Upper lobe of right lung (tissue), 1 donor: ENCODE data around the gene THAP12. TPM values are rescaled to one million over a fixed set of nuclear protein-coding genes. Genes with fewer than 3 reads are reported as not detected.

Experiments
- ATAC-seq: fragments of 200-7000 bp; cut with Tn5 transposase; one replicate; pipeline ENCODE4 v1.9.1; 2020; ENCODE audit warnings: mild to moderate bottlenecking, moderate library complexity
- DNase-seq: peaks from one replicate; pipeline ENCODE4 v3.0.0-alpha.2; 2020
- H3K27ac ChIP-seq: fragments of 200-600 bp; one replicate; pipeline ENCODE4 v1.8.0; 2022
- H3K27me3 ChIP-seq: fragments of 200-600 bp; one replicate; pipeline ENCODE4 v1.8.0; 2022; ENCODE audit warnings: mild to moderate bottlenecking
- H3K36me3 ChIP-seq: fragments of 200-600 bp; one replicate; pipeline ENCODE4 v1.8.0; 2022
- H3K4me1 ChIP-seq: fragments of 200-600 bp; one replicate; pipeline ENCODE4 v1.8.0; 2022
- H3K4me3 ChIP-seq: fragments of 200-600 bp; one replicate; pipeline ENCODE4 v1.8.0; 2022; ENCODE audit warnings: mild to moderate bottlenecking
- H3K9me3 ChIP-seq: fragments of 200-600 bp; one replicate; pipeline ENCODE4 v1.8.0; 2022
- intact Hi-C: fragments of 100-400 bp; cut with DNase I; formaldehyde crosslinking; loops from one replicate; pipeline ENCODE4 v1.11.0; 2022
- total RNA-seq: library from RNA; stranded (reverse); fragmentation: NEBNext Ultra II Directional; extraction: Animal tissue kit (Norgen Biotek cat#: 25700); gene quantifications from one replicate; pipeline ENCODE4 v1.2.1, GENCODE V29; 2021
- TF ChIP-seq, protein P1 (sequence below): fragments of 200-600 bp; IDR thresholded peaks from one replicate; pipeline ENCODE4 v1.8.0; 2022; ENCODE audit warnings: antibody characterized with exemption
- donor health status: DM: no; HTN: yes; CAD: no; lungs with severe emphysema.

The THAP12 gene
- total RNA-seq, 1 donor from 2014 or later: 36.8 TPM

GRCh38 chr11:76317296-76317695 is 63.6 kb downstream of the THAP12 start:
- no peak for DNase-seq
- intact Hi-C loops: loop anchor here (5.0 kb wide), 1 partner anchor 110 kb away; the partner anchor contains the start of gene WNT11
- H3K27me3 ChIP-seq: peaks cover 5% of the 10 kb centered on the region
- ATAC-seq: no peak
- H3K4me1 ChIP-seq: no peaks in the 10 kb centered on the region
- no peaks in the 10 kb centered on the region for H3K36me3 ChIP-seq
- no peak overlapping the region for H3K27ac ChIP-seq
- TF ChIP-seq, protein P1, sequence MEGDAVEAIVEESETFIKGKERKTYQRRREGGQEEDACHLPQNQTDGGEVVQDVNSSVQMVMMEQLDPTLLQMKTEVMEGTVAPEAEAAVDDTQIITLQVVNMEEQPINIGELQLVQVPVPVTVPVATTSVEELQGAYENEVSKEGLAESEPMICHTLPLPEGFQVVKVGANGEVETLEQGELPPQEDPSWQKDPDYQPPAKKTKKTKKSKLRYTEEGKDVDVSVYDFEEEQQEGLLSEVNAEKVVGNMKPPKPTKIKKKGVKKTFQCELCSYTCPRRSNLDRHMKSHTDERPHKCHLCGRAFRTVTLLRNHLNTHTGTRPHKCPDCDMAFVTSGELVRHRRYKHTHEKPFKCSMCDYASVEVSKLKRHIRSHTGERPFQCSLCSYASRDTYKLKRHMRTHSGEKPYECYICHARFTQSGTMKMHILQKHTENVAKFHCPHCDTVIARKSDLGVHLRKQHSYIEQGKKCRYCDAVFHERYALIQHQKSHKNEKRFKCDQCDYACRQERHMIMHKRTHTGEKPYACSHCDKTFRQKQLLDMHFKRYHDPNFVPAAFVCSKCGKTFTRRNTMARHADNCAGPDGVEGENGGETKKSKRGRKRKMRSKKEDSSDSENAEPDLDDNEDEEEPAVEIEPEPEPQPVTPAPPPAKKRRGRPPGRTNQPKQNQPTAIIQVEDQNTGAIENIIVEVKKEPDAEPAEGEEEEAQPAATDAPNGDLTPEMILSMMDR: no peak
- no peaks in the 10 kb centered on the region for H3K9me3 ChIP-seq
- no peak overlapping the region for H3K4me3 ChIP-seq

DNA sequence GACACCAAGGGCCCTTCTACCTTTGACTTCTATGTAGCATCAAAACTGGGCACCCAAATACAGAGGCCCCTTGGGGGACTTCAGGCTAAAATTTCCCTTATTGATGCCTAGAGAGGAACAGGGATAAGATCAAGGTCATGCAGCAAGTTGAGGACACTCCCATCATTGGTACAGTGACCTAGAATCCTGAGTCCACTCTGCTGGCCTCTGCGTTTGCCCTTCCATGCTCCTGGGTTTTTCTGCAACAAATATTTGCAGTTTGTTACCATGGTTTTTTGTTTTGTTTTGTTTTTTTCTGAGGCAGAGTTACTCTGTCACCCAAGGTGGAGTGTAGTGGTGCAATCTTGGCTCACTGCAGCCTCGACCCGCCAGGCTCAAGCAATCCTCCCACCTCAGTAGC is 64.2 kb downstream of the THAP12 start:
- no peak for ATAC-seq
- intact Hi-C loops: loop anchor here (5.0 kb wide), 1 partner anchor 109 kb away; the partner anchor contains the start of gene WNT11

DNA sequence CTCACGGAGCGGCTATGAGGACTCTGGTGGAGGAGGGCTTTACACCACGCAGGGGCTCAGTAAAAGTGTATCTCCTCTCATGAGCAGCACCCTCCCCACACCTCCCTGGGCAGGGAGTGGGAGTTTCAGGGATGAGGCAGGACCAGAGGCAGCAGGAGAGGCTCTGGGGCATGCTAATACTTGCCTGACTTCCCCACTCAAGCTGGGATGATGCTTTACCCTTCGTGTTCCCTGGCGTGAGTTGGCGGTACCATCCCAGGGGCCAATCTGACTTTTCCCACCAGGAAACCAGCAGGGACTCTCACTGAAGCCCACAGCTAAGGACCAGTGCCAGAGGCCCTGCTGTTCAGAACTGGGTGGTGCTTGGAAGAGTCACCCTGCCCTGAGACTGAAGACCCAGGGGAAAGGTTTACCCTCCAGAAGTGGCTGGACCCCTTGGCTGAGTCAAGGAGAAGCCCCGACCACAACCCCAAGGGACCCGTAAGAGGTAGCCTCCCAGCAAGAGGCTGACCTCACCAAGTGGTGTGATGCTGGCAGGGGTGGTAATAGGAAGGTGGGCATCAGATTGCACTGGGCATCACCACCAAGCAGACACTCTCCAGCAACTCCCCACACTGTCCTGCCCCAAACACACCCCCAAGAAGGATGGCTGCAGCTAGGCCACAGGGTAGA is 65.6 kb downstream of the THAP12 start:
- peaks cover 4% of the 10 kb centered on the region for H3K4me1 ChIP-seq
- TF ChIP-seq, protein P1: no peak
- intact Hi-C loops: loop anchor here (5.0 kb wide), 1 partner anchor 108 kb away; the partner anchor contains the start of gene WNT11
- no peaks in the 10 kb centered on the region for H3K27me3 ChIP-seq
- no peaks in the 10 kb centered on the region for H3K36me3 ChIP-seq
- H3K27ac ChIP-seq: no peak overlapping the region
- DNase-seq: no peak
- no peak for ATAC-seq
- no peaks in the 10 kb centered on the region for H3K9me3 ChIP-seq
- no peak overlapping the region for H3K4me3 ChIP-seq

More for the DNA sequence above, 64.2 kb downstream of the THAP12 start:
- H3K4me3 ChIP-seq: no peak overlapping the region
- no peak overlapping the region for H3K27ac ChIP-seq
- peaks cover 5% of the 10 kb centered on the region for H3K27me3 ChIP-seq
- TF ChIP-seq, protein P1: no peak
- no peak for DNase-seq
- H3K4me1 ChIP-seq: no peaks in the 10 kb centered on the region
- no peaks in the 10 kb centered on the region for H3K9me3 ChIP-seq
- H3K36me3 ChIP-seq: no peaks in the 10 kb centered on the region

- ATAC-seq: no peak
- no peak overlapping the region for H3K27ac ChIP-seq
- no peaks in the 10 kb centered on the region for H3K27me3 ChIP-seq
- no peaks in the 10 kb centered on the region for H3K36me3 ChIP-seq
- no peak for DNase-seq
- intact Hi-C loops: loop anchor here (5.0 kb wide), 1 partner anchor 107 kb away; the partner anchor contains the start of gene WNT11
- TF ChIP-seq, protein P1: no peak
- no peaks in the 10 kb centered on the region for H3K9me3 ChIP-seq
- H3K4me3 ChIP-seq: no peak overlapping the region
- peaks cover 4% of the 10 kb centered on the region for H3K4me1 ChIP-seq
Measured at GRCh38 chr11:76314741-76315090, 66.2 kb downstream of the THAP12 start.

GRCh38 chr11:76313913-76314740 is 66.8 kb downstream of the THAP12 start:
- ATAC-seq (peak; percentile 6), DNase-seq (no peak)
- intact Hi-C loops: no loop called here
- H3K9me3 ChIP-seq: no peaks in the 10 kb centered on the region
- no peak overlapping the region for H3K4me3 ChIP-seq
- no peaks in the 10 kb centered on the region for H3K27me3 ChIP-seq
- TF ChIP-seq, protein P1: no peak
- H3K36me3 ChIP-seq: no peaks in the 10 kb centered on the region
- H3K27ac ChIP-seq: no peak overlapping the region
- H3K4me1 ChIP-seq: peaks cover 4% of the 10 kb centered on the region
